Measurements from ENCODE around the gene LLGL2.

LLGL2 gene

GRCh38 chr17:75523647-75524046 lies 1.9 kb upstream of the LLGL2 start:
- DNase-seq: no peak

- no peak for DNase-seq
Observed at GRCh38 chr17:75524269-75524969, 1.1 kb upstream of the LLGL2 start.

GRCh38 chr17:75525806-75526554 lies 483 bp downstream of the LLGL2 start:
- no peak for DNase-seq

- DNase-seq: no peak
Observed at GRCh38 chr17:75526555-75527270, 1.2 kb downstream of the LLGL2 start.

- DNase-seq: no peak
Observed at GRCh38 chr17:75530837-75531720, 5.6 kb downstream of the LLGL2 start.

- no peak for DNase-seq
Observed at GRCh38 chr17:75531721-75532072, 6.2 kb downstream of the LLGL2 start.

GRCh38 chr17:75535119-75535537 lies 9.6 kb downstream of the LLGL2 start:
- DNase-seq: no peak

- no peak for DNase-seq
Observed at GRCh38 chr17:75535871-75536270, 10.4 kb downstream of the LLGL2 start.

- DNase-seq: no peak
Observed at GRCh38 chr17:75536366-75536765, 10.9 kb downstream of the LLGL2 start.

- no peak for DNase-seq
Observed at GRCh38 chr17:75539967-75540729, 14.7 kb downstream of the LLGL2 start.

- no peak for DNase-seq
Observed at GRCh38 chr17:75540923-75541503, 15.5 kb downstream of the LLGL2 start.

- DNase-seq: no peak
Observed at GRCh38 chr17:75542229-75542628, 16.7 kb downstream of the LLGL2 start.

GRCh38 chr17:75542728-75543336 lies 17.3 kb downstream of the LLGL2 start:
- DNase-seq: no peak

GRCh38 chr17:75544250-75544649 lies 18.8 kb downstream of the LLGL2 start:
- DNase-seq: no peak

GRCh38 chr17:75546181-75546580 lies 20.7 kb downstream of the LLGL2 start:
- DNase-seq: no peak

- DNase-seq: no peak
Observed at GRCh38 chr17:75547091-75547490, 21.6 kb downstream of the LLGL2 start.

GRCh38 chr17:75548813-75549212 lies 23.3 kb downstream of the LLGL2 start:
- no peak for DNase-seq

- DNase-seq: no peak
Observed at GRCh38 chr17:75549246-75550138, 24.0 kb downstream of the LLGL2 start.

GRCh38 chr17:75550139-75550465 lies 24.6 kb downstream of the LLGL2 start:
- no peak for DNase-seq

GRCh38 chr17:75551266-75551665 lies 25.8 kb downstream of the LLGL2 start:
- no peak for DNase-seq
